Vagina (tissue), 2 donors: ENCODE measurements around the gene MMP20.

Experiments used
- CTCF ChIP-seq, 3 experiments: fragments of 450-650 bp in 2 of 3; fragments of 200-600 bp in 1 of 3; sonication (generic) in 1 of 3; IDR thresholded peaks; one replicate each; pipeline ENCODE4 v1.5.1; 2017 to 2019; ENCODE audit warnings: antibody characterized with exemption in 3 of 3, mild to moderate bottlenecking in 2 of 3, moderate library complexity in 2 of 3
- POLR2A ChIP-seq, 2 donors: fragments of 450-650 bp; IDR thresholded peaks; one replicate each; pipeline ENCODE4 v1.6.1; 2017; ENCODE audit warnings: antibody characterized with exemption in 2 of 2, mild to moderate bottlenecking in 2 of 2, moderate library complexity in 2 of 2
- POLR2AphosphoS5 ChIP-seq, 2 donors: sonication (generic); formaldehyde crosslinking; IDR thresholded peaks; one replicate each; pipeline ENCODE4 v1.9.0; 2017; ENCODE audit warnings: antibody characterized with exemption in 2 of 2, mild to moderate bottlenecking in 2 of 2, low read depth in 1 of 2; ENCODE audit not compliant: insufficient read depth in 1 of 2

DNA sequence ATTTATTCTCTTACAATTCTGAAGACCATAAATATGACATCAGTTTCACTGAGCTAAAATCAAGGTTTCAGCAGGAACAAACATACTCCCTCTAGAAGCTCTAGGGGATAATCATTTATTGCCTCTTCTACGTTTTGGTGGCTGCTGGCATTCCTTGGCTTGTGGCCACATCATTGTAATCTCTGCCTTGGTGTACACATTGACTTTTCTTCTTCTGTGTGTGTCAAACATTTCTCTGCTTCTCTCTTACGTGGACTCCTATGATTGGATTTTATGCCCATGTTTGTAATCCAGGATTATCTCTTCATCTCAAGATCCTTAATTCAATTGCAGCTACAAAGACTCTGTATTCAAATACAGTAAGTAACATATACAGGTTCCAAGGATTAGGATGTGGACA is 30.4 kb upstream of the MMP20 start:
- TF ChIP-seq CTCF (IDR thresholded peaks at IDR 0.05) (no peak), POLR2A (IDR thresholded peaks at IDR 0.05) (no peak), POLR2AphosphoS5 (IDR thresholded peaks at IDR 0.05; ENCODE audit: insufficient read depth in 1 of 2, low read depth in 1 of 2) (no peak)
